HepG2 (cell line): ENCODE results near the gene MAP10. TPM values are rescaled to one million over a fixed set of nuclear protein-coding genes. Genes with fewer than 3 reads are reported as not detected.

Experiments
- ATAC-seq: fragments of 200-7000 bp; cut with Tn5 transposase; 3 replicates; pipeline ENCODE4 v1.9.1; 2020; ENCODE audit warnings: mild to moderate bottlenecking, moderate library complexity
- BruUV-seq: library from RNA; stranded (reverse); fragments of 400-500 nt; replicated peaks from 2 replicates; lab custom pipeline; 2021; lab: Mats Ljungman, UMichigan
- CTCF ChIA-PET: fragments of 300-600 bp; formaldehyde crosslinking; extraction: SDS; loops from one replicate; lab custom pipeline; 2021; ENCODE audit warnings: low total read pairs, inconsistent platforms, low intra/inter-chr PET ratio; lab: Yijun Ruan, JAX
- POLR2A ChIA-PET: fragments of 350-600 bp; sonication (Branson Sonifier 250); formaldehyde crosslinking; loops from one replicate; lab custom pipeline; 2020; ENCODE audit warnings: antibody characterized with exemption, inconsistent platforms; lab: Yijun Ruan, JAX
- DNase-seq: peaks from one replicate; pipeline ENCODE4 v3.0.0-alpha.2; 2015; ENCODE audit warnings: low spot score
- FAIRE-seq: peaks from 3 replicates; lab custom pipeline; 2011; peaks lifted over from hg19 to GRCh38; lab: Jason Lieb, UNC
- H2AFZ ChIP-seq: one replicate; pipeline ENCODE4 v1.6.1; 2011; ENCODE audit warnings: low read length, inconsistent platforms
- H3K27ac ChIP-seq: fragments of 300-600 bp; 3 replicates; pipeline ENCODE4 v1.8.0; 2011; ENCODE audit warnings: mixed run types, mild to moderate bottlenecking, mixed read lengths, low read length, inconsistent platforms; ENCODE audit not compliant: insufficient read depth; ENCODE audit errors: extremely low read length
- H3K27me3 ChIP-seq, 2 experiments: fragments of 200-600 bp in 1 of 2; 2 replicates in 1 of 2; 3 replicates in 1 of 2; pipeline versions ENCODE4 v1.6.0 to v1.8.0; 2011; ENCODE audit warnings: low read length in 2 of 2, mild to moderate bottlenecking in 2 of 2, moderate library complexity in 2 of 2, inconsistent platforms in 1 of 2; ENCODE audit not compliant: insufficient read depth in 2 of 2, control insufficient read depth in 1 of 2
- H3K36me3 ChIP-seq, 2 experiments: fragments of 200-600 bp in 1 of 2; replicated peaks in 1 of 2; 2 replicates in 1 of 2; 3 replicates in 1 of 2; pipeline versions ENCODE4 v1.5.1 to v1.8.0; 2011; ENCODE audit warnings: low read length in 2 of 2, inconsistent platforms in 1 of 2; ENCODE audit not compliant: insufficient read depth in 2 of 2, control insufficient read depth in 1 of 2
- H3K4me1 ChIP-seq: 2 replicates; pipeline ENCODE4 v1.5.1; 2012; ENCODE audit warnings: low read length, inconsistent platforms; ENCODE audit not compliant: insufficient read depth
- H3K4me2 ChIP-seq: 2 replicates; pipeline ENCODE4 v1.6.0; 2011; ENCODE audit warnings: low read depth, low read length, inconsistent platforms
- H3K4me3 ChIP-seq, 3 experiments: fragments of 200-600 bp in 1 of 3; sonication (generic), shearing (Covaris generic) in 1 of 3; replicated peaks in 1 of 3; 2 replicates each; pipeline ENCODE4 v1.5.1; 2011 to 2016; ENCODE audit warnings: low read length in 3 of 3, inconsistent platforms in 2 of 3, low read depth in 2 of 3, mild to moderate bottlenecking in 2 of 3, control low read depth in 1 of 3, mixed read lengths in 1 of 3; ENCODE audit not compliant: insufficient read depth in 1 of 3
- H3K79me2 ChIP-seq: one replicate; pipeline ENCODE4 v1.6.1; 2011; ENCODE audit warnings: low read length, inconsistent platforms; ENCODE audit not compliant: insufficient read depth
- H3K9ac ChIP-seq: 2 replicates; pipeline ENCODE4 v1.6.0; 2011; ENCODE audit warnings: mild to moderate bottlenecking, low read depth, low read length, inconsistent platforms; ENCODE audit not compliant: insufficient read depth
- H3K9me3 ChIP-seq: 2 replicates; pipeline ENCODE4 v1.5.1; 2012; ENCODE audit warnings: mild to moderate bottlenecking, low read length
- H4K20me1 ChIP-seq: 2 replicates; pipeline ENCODE4 v1.6.0; 2011; ENCODE audit warnings: inconsistent platforms, mild to moderate bottlenecking, low read length, moderate library complexity; ENCODE audit not compliant: insufficient read depth
- ATF1 ChIP-seq: IDR thresholded peaks from 2 replicates; pipeline ENCODE4 v1.6.1; 2016; ENCODE audit warnings: mild to moderate bottlenecking, control low read depth
- BHLHE40 ChIP-seq: IDR thresholded peaks from 2 replicates; pipeline ENCODE4 v1.6.1; 2011; ENCODE audit warnings: low read length, improper control_type of control experiment
- FOSL1 ChIP-seq: sonication (generic); formaldehyde crosslinking; IDR thresholded peaks from 2 replicates; pipeline ENCODE4 v1.9.0; 2021; ENCODE audit warnings: missing genetic modification reagents, borderline replicate concordance
- GTF2F1 ChIP-seq: fragments of 150-350 bp; IDR thresholded peaks from 2 replicates; pipeline ENCODE4 v1.6.1; 2014; ENCODE audit warnings: low read length
- KAT8 ChIP-seq: IDR thresholded peaks from 2 replicates; pipeline ENCODE4 v1.6.1; 2016; ENCODE audit warnings: missing genetic modification reagents, missing compliant biosample characterization
- KDM5A ChIP-seq: fragments of 200-600 bp; sonication (generic); IDR thresholded peaks from 2 replicates; pipeline ENCODE4 v1.7.0; 2018; ENCODE audit warnings: antibody characterized with exemption, mild to moderate bottlenecking, low read length, borderline replicate concordance
- MEF2D ChIP-seq: sonication (generic); formaldehyde crosslinking; IDR thresholded peaks from 2 replicates; pipeline ENCODE4 v1.5.1; 2020; ENCODE audit warnings: mild to moderate bottlenecking, missing genetic modification reagents
- PAX8 ChIP-seq: sonication (generic); formaldehyde crosslinking; IDR thresholded peaks from 2 replicates; pipeline ENCODE4 v1.8.0; 2022; ENCODE audit warnings: mild to moderate bottlenecking, missing genetic modification reagents, borderline replicate concordance
- SATB2 ChIP-seq: sonication (generic); formaldehyde crosslinking; IDR thresholded peaks from 2 replicates; pipeline ENCODE4 v1.5.0; 2020; ENCODE audit warnings: missing genetic modification reagents
- YEATS4 ChIP-seq: sonication (generic); formaldehyde crosslinking; IDR thresholded peaks from 2 replicates; pipeline ENCODE4 v1.4.0; 2020; ENCODE audit warnings: missing genetic modification reagents, borderline replicate concordance
- ZBTB10 ChIP-seq: sonication (generic); formaldehyde crosslinking; IDR thresholded peaks from 2 replicates; pipeline ENCODE4 v1.4.0; 2020; ENCODE audit warnings: missing genetic modification reagents, borderline replicate concordance
- ZFX ChIP-seq: sonication (generic); formaldehyde crosslinking; IDR thresholded peaks from 2 replicates; pipeline ENCODE4 v1.4.0; 2020; ENCODE audit warnings: mild to moderate bottlenecking, low read depth, missing genetic modification reagents, moderate library complexity
- ZFY ChIP-seq: sonication (generic); formaldehyde crosslinking; IDR thresholded peaks from 2 replicates; pipeline ENCODE4 v1.4.0; 2020; ENCODE audit warnings: missing genetic modification reagents
- ZMAT3 ChIP-seq: sonication (generic); formaldehyde crosslinking; conservative IDR thresholded peaks from 2 replicates; pipeline ENCODE4 v1.7.0; 2021; ENCODE audit warnings: missing genetic modification reagents
- ZNF503 ChIP-seq: sonication (generic); formaldehyde crosslinking; IDR thresholded peaks from 2 replicates; pipeline ENCODE4 v1.4.0; 2020; ENCODE audit warnings: missing genetic modification reagents
- ZNF629 ChIP-seq: sonication (generic); formaldehyde crosslinking; conservative IDR thresholded peaks from 2 replicates; pipeline ENCODE4 v1.5.0; 2020; ENCODE audit warnings: missing genetic modification reagents
- WGBS: methylation state at CpG from one replicate; pipeline ENCODE4 v1.1.6; 2017; ENCODE audit warnings: low lambda C conversion rate; 5-methylcytosine and 5-hydroxymethylcytosine counted together
- in situ Hi-C: cut with HindIII; loops from 2 replicates; pipeline ENCODE4 v1.10.0; 2017; ENCODE audit warnings: low pct_unique_long_range_greater_than_20kb; ENCODE audit not compliant: extremely low pct_ligation_motif_present
- intact Hi-C: fragments of 100-400 bp; cut with micrococcal nuclease; formaldehyde crosslinking; loops from one replicate; pipeline ENCODE4 v1.10.0; 2022; ENCODE audit not compliant: unreplicated experiment
- polyA plus RNA-seq, 8 experiments: library from polyadenylated mRNA; depleted of rRNA in 3 of 8; stranded (reverse) in 7 of 8; unstranded in 1 of 8; fragments of >200 nt; fragmentation: Illumina TruSeq in 4 of 8; extraction: Trizol in 4 of 8; gene quantifications; 2 replicates each; pipeline versions ENCODE4 v1.2.1 to v1.2.3, GENCODE V29; 2011 to 2016; ENCODE audit warnings: low read depth in 4 of 8, missing spikeins in 1 of 8, mixed read lengths in 1 of 8; ENCODE audit not compliant: insufficient read depth in 1 of 8
- total RNA-seq, 5 experiments: library from RNA; depleted of rRNA; stranded (reverse); fragments of >200 nt; fragmentation: Illumina TruSeq; extraction: Trizol; gene quantifications; 2 replicates each; pipeline ENCODE4 v1.2.3, GENCODE V29; 2016; ENCODE audit warnings: low read depth in 1 of 5

Gene MAP10
- total and polyA plus RNA-seq, 2 of the 13 experiments (the other 11 are each of a cell fraction or from before 2014, with no cell fraction given), result not detected

GRCh38 chr1:232834066-232834465 is 28.9 kb downstream of the MAP10 start (continued):
- TF ChIP-seq ZNF503 (CRISPR knock-in tag) (no peak), ATF1 (CRISPR knock-in tag) (no peak)

- no peak for FAIRE-seq
These were observed 29.9 kb downstream of the MAP10 start for GRCh38 chr1:232835166-232835565.

More at GRCh38 chr1:232835166-232835565, 29.9 kb downstream of the MAP10 start:
- no peak for ATAC-seq
- Histone ChIP-seq H3K27me3 (no peaks in the 10 kb centered on the region), H3K36me3 (no peaks in the 10 kb centered on the region), H4K20me1 (no peaks in the 10 kb centered on the region), H3K79me2 (no peaks in the 10 kb centered on the region), H3K4me1 (0 out of 2 replicates have a peak, but pooled peaks cover 7% of the 10 kb centered on the region), H3K9me3 (no peaks in the 10 kb centered on the region), H3K27ac (no peak overlapping the region), H3K4me2 (no peak overlapping the region), H3K4me3 (no peak overlapping the region), H2AFZ (no peak overlapping the region), H3K9ac (no peak overlapping the region)
- ChIA-PET CTCF (no interaction called here), POLR2A (no interaction called here)
- WGBS, result 2% methylated on average over 6 of the region's 6 CpGs
- in situ Hi-C loops (no loop called here), intact Hi-C loops (no loop called here)
- DNase-seq, result no peak
- BruUV-seq, result no TSS peak
- TF ChIP-seq SATB2 (CRISPR knock-in tag) (no peak), PAX8 (CRISPR knock-in tag) (no peak), ZMAT3 (CRISPR knock-in tag) (no peak), MEF2D (CRISPR knock-in tag) (no peak), ZFY (CRISPR knock-in tag) (no peak), GTF2F1 (no peak), ZFX (CRISPR knock-in tag) (no peak), ZBTB10 (CRISPR knock-in tag) (no peak), KDM5A (no peak), KAT8 (CRISPR knock-in tag) (no peak), YEATS4 (no peak), ZNF629 (CRISPR knock-in tag) (no peak), BHLHE40 (no peak), FOSL1 (CRISPR knock-in tag) (no peak)
